Fibroblast of lung (primary cell): ENCODE data around the gene BCDIN3D. TPM values are rescaled to one million over a fixed set of nuclear protein-coding genes. Genes with fewer than 3 reads are reported as not detected.

Experiments
- DNase-seq, 2 donors: peaks; one replicate each; pipeline versions ENCODE4 v3.0.0 to v3.0.0-alpha.2; 2010; ENCODE audit warnings: low read depth in 2 of 2
- H2AFZ ChIP-seq: 2 replicates; pipeline ENCODE4 v1.5.1; 2012; ENCODE audit warnings: low read length, control low read depth, inconsistent platforms
- H3K27ac ChIP-seq: 2 replicates; pipeline ENCODE4 v1.5.1; 2011; ENCODE audit warnings: low read length, control low read depth; ENCODE audit not compliant: insufficient read depth
- H3K27me3 ChIP-seq: 2 replicates; pipeline ENCODE4 v1.5.1; 2011; ENCODE audit warnings: mild to moderate bottlenecking, low read length; ENCODE audit not compliant: control insufficient read depth, insufficient read depth
- H3K36me3 ChIP-seq: 2 replicates; pipeline ENCODE4 v1.5.1; 2011; ENCODE audit warnings: low read length; ENCODE audit not compliant: control insufficient read depth, insufficient read depth
- H3K4me1 ChIP-seq: 2 replicates; pipeline ENCODE4 v1.5.1; 2011; ENCODE audit warnings: low read length; ENCODE audit not compliant: control insufficient read depth, insufficient read depth; ENCODE audit errors: extremely low read depth
- H3K4me2 ChIP-seq: 2 replicates; pipeline ENCODE4 v1.5.1; 2011; ENCODE audit warnings: low read length, control low read depth; ENCODE audit not compliant: insufficient read depth; ENCODE audit errors: extremely low read depth
- H3K4me3 ChIP-seq, 4 experiments: fragments of 200-600 bp in 1 of 4; sonication (generic) in 1 of 4; replicated peaks in 1 of 4; 2 replicates each; pipeline ENCODE4 v1.5.1; 2011 to 2016; ENCODE audit warnings: low read length in 4 of 4, low read depth in 3 of 4, mild to moderate bottlenecking in 3 of 4, control low read depth in 2 of 4, inconsistent platforms in 1 of 4, mixed read lengths in 1 of 4; ENCODE audit not compliant: insufficient read depth in 1 of 4; ENCODE audit errors: control extremely low read depth in 1 of 4
- H3K79me2 ChIP-seq: 2 replicates; pipeline ENCODE4 v1.5.1; 2012; ENCODE audit warnings: mild to moderate bottlenecking, low read length, inconsistent platforms; ENCODE audit not compliant: control insufficient read depth, insufficient read depth
- H3K9ac ChIP-seq: 2 replicates; pipeline ENCODE4 v1.5.1; 2011; ENCODE audit warnings: mild to moderate bottlenecking, low read length, control low read depth; ENCODE audit not compliant: insufficient read depth
- H3K9me3 ChIP-seq: 2 replicates; pipeline ENCODE4 v1.5.1; 2012; ENCODE audit warnings: low read depth, low read length; ENCODE audit not compliant: control insufficient read depth, insufficient read depth
- H4K20me1 ChIP-seq: 2 replicates; pipeline ENCODE4 v1.5.1; 2011; ENCODE audit warnings: low read length; ENCODE audit not compliant: control insufficient read depth, insufficient read depth; ENCODE audit errors: extremely low read depth
- EZH2 ChIP-seq: IDR thresholded peaks from 2 replicates; pipeline ENCODE4 v1.5.1; 2012; ENCODE audit warnings: low read length, control low read depth, mild to moderate bottlenecking; ENCODE audit errors: missing control alignments
- polyA plus RNA-seq, 2 donors: library from polyadenylated mRNA; depleted of rRNA in 1 of 2; stranded (reverse) in 1 of 2; unstranded in 1 of 2; fragments of >200 nt; gene quantifications; 2 replicates each; pipeline ENCODE4 v1.2.1, GENCODE V29; 2011 to 2012; ENCODE audit warnings: missing spikeins in 1 of 2
- total RNA-seq: library from RNA; depleted of rRNA; stranded (reverse); fragments of >200 nt; gene quantifications from 2 replicates; pipeline ENCODE4 v1.2.1, GENCODE V29; 2014
- TF ChIP-seq, protein P1 (sequence below), 2 donors: IDR thresholded peaks in 1 of 2; conservative IDR thresholded peaks in 1 of 2; 1 replicate in 1 of 2; 2 replicates in 1 of 2; pipeline ENCODE4 v1.5.1; 2011 to 2012; ENCODE audit warnings: low read length in 2 of 2, control low read depth in 1 of 2, inconsistent platforms in 1 of 2, low read depth in 1 of 2, mild to moderate bottlenecking in 1 of 2

Gene BCDIN3D
- total and polyA plus RNA-seq, 2 donors (not counting 1 experiment from before 2014, with no cell fraction given) = 3.2 to 4.5 TPM

DNA sequence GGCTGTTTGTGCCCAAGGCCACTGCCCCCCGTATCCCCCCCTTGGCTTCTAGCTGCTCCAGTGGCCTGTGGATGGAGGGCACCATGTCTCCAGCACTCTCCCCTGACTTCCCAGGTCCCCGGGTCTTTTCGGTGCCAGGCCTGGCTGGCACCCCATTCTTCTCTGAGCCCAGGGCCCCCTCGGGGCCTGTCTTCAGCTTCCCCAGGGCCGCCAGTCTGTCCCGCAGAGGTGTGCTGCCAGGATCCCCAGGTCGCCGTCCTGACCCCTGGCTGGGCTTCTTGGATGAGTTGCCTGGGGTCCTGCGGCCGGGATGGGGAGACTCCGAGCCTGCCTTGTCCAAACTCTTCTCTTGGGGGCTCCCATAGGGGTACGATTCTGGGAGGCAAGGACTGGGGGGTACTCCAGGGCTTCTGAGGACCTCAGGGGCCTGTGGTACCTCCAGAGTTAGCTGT lies 47.2 kb downstream of the BCDIN3D start:
- Histone ChIP-seq H3K36me3 (peaks cover 11% of the 10 kb centered on the region), H3K4me2 (no peak overlapping the region), H3K27ac (no peak overlapping the region), H3K27me3 (no peaks in the 10 kb centered on the region), H3K79me2 (no peaks in the 10 kb centered on the region), H3K9me3 (no peaks in the 10 kb centered on the region), H4K20me1 (no peaks in the 10 kb centered on the region), H3K9ac (no peak overlapping the region), H2AFZ (no peak overlapping the region), H3K4me1 (no peaks in the 10 kb centered on the region), H3K4me3 (no peak overlapping the region)
- DNase-seq = no peak
- TF ChIP-seq EZH2 = no peak
- TF ChIP-seq, protein P1, sequence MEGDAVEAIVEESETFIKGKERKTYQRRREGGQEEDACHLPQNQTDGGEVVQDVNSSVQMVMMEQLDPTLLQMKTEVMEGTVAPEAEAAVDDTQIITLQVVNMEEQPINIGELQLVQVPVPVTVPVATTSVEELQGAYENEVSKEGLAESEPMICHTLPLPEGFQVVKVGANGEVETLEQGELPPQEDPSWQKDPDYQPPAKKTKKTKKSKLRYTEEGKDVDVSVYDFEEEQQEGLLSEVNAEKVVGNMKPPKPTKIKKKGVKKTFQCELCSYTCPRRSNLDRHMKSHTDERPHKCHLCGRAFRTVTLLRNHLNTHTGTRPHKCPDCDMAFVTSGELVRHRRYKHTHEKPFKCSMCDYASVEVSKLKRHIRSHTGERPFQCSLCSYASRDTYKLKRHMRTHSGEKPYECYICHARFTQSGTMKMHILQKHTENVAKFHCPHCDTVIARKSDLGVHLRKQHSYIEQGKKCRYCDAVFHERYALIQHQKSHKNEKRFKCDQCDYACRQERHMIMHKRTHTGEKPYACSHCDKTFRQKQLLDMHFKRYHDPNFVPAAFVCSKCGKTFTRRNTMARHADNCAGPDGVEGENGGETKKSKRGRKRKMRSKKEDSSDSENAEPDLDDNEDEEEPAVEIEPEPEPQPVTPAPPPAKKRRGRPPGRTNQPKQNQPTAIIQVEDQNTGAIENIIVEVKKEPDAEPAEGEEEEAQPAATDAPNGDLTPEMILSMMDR (conservative IDR thresholded peaks at IDR 0.05 in 1 of 2, IDR thresholded peaks at IDR 0.05 in 1 of 2; ENCODE audit: low read depth in 1 of 2, low read length in 2 of 2) = no peak

DNA sequence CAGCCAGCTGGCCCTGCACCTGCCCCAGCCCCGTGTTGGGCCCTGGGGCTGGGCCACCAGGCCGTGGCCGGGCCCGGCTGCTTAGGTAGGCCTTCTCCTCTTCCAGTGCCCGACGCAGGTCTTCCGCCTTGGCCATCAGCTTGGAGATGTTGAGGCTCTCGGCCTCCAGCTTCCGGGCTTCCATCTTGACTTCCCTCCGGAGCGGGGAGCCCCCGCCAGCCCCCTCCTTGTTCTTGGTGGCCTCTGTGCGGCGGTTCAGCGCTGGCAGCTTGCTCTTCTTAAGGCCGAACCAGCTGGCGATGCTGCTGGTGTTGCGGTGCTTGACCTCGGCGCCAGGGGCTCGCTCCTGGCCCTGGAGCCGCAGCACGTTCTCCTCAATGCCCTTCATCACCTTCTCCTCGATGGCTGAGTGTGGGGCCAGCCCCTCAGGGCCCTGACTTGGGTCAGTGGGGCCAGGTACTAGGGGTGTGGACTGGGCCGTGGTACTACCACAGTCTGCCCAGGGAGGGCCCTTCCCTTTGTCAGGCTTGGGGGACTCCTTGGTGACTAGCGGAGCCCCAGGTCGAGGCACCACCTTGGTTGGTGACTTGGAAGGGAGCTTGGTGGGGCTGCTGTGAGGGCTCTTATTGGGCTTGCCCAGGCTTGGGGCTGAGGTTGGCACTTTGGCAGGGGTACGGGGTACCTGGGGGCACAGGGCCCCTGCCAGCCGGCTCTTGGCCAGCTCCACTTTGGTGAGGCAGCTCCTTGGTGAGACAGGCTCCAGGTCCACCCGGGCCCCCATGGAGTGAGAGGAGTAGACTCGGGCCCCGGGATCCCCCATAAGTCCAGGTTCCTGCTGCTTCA lies 47.9 kb downstream of the BCDIN3D start:
- TF ChIP-seq, protein P1 (conservative IDR thresholded peaks at IDR 0.05 in 1 of 2, IDR thresholded peaks at IDR 0.05 in 1 of 2; ENCODE audit: low read depth in 1 of 2, low read length in 2 of 2) = no peak
- TF ChIP-seq EZH2 = no peak
- H3K9me3 ChIP-seq = no peaks in the 10 kb centered on the region
- no peak overlapping the region for H3K27ac ChIP-seq
- H3K79me2 ChIP-seq = no peaks in the 10 kb centered on the region
- no peaks in the 10 kb centered on the region for H4K20me1 ChIP-seq
- H3K27me3 ChIP-seq = no peaks in the 10 kb centered on the region
- no peak overlapping the region for H3K4me3 ChIP-seq
- no peak overlapping the region for H3K4me2 ChIP-seq
- H2AFZ ChIP-seq = no peak overlapping the region
- no peak for DNase-seq
- peaks cover 10% of the 10 kb centered on the region for H3K36me3 ChIP-seq
- H3K9ac ChIP-seq = no peak overlapping the region
- no peaks in the 10 kb centered on the region for H3K4me1 ChIP-seq

DNA sequence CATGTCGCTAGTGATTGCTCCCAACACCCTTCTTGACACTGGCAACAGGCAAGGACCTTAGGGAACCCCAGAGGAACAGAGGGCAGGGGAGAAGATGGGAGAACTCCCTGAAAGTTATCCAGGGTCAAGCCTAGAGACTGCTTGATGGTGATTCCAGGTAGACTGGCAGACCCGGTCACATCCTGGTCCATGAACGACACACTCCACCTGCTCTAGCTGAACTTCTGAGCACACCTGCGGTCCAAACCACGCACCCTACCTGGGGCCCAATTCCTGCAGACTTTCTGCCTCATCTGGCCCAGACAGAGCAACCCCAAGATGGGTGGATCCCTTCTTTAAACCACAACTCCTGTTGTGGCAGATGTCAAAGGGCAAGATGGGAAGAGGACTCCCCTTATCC lies 48.9 kb downstream of the BCDIN3D start:
- Histone ChIP-seq H3K36me3 (peaks cover 9% of the 10 kb centered on the region), H3K4me3 (no peak overlapping the region), H3K79me2 (no peaks in the 10 kb centered on the region), H3K4me1 (no peaks in the 10 kb centered on the region), H4K20me1 (no peaks in the 10 kb centered on the region), H3K4me2 (no peak overlapping the region), H3K27ac (no peak overlapping the region), H3K9ac (no peak overlapping the region), H2AFZ (no peak overlapping the region), H3K27me3 (no peaks in the 10 kb centered on the region), H3K9me3 (no peaks in the 10 kb centered on the region)
- no peak for TF ChIP-seq EZH2
- TF ChIP-seq, protein P1 (conservative IDR thresholded peaks at IDR 0.05 in 1 of 2, IDR thresholded peaks at IDR 0.05 in 1 of 2; ENCODE audit: low read depth in 1 of 2, low read length in 2 of 2) = no peak
- no peak for DNase-seq
